KMS-11 (cell line): ENCODE measurements around the gene CAPZB.

Experiments used
- H2AFZ ChIP-seq: fragments of 200-600 bp; sonication (generic); 2 replicates; pipeline ENCODE4 v1.6.1; 2016; ENCODE audit warnings: antibody characterized with exemption, mixed run types, low read depth
- H3K27ac ChIP-seq: fragments of 200-600 bp; sonication (generic); 2 replicates; pipeline ENCODE4 v1.6.1; 2016; ENCODE audit warnings: mild to moderate bottlenecking, mixed run types
- H3K27me3 ChIP-seq: fragments of 200-600 bp; sonication (generic); 2 replicates; pipeline ENCODE4 v1.6.1; 2017; ENCODE audit warnings: mild to moderate bottlenecking, low read depth, mixed run types, moderate library complexity; ENCODE audit not compliant: insufficient read depth
- H3K36me3 ChIP-seq: fragments of 200-600 bp; sonication (generic); 2 replicates; pipeline ENCODE4 v1.6.1; 2017; ENCODE audit warnings: mild to moderate bottlenecking, mixed run types; ENCODE audit not compliant: insufficient read depth
- H3K4me1 ChIP-seq: fragments of 200-600 bp; sonication (generic); 2 replicates; pipeline ENCODE4 v1.6.1; 2016; ENCODE audit warnings: mild to moderate bottlenecking, low read depth, mixed run types; ENCODE audit not compliant: poor library complexity, severe bottlenecking
- H3K4me2 ChIP-seq: fragments of 200-600 bp; sonication (generic); 2 replicates; pipeline ENCODE4 v1.7.0; 2016; ENCODE audit warnings: mild to moderate bottlenecking, mixed run types
- H3K4me3 ChIP-seq: fragments of 200-600 bp; sonication (generic); IDR thresholded peaks from 2 replicates; pipeline ENCODE4 v1.6.1; 2017; ENCODE audit warnings: low read depth, low read length, mixed read lengths; ENCODE audit not compliant: insufficient read depth
- H3K79me2 ChIP-seq: fragments of 200-600 bp; sonication (generic); 2 replicates; pipeline ENCODE4 v1.6.1; 2016; ENCODE audit warnings: low read depth, mixed run types; ENCODE audit not compliant: insufficient read depth
- H3K9ac ChIP-seq: fragments of 200-600 bp; sonication (generic); 2 replicates; pipeline ENCODE4 v1.6.1; 2016; ENCODE audit warnings: mild to moderate bottlenecking, mixed run types
- H4K20me1 ChIP-seq: fragments of 200-600 bp; sonication (generic); 2 replicates; pipeline ENCODE4 v1.6.1; 2016; ENCODE audit warnings: mild to moderate bottlenecking, mixed run types; ENCODE audit not compliant: insufficient read depth
- TF ChIP-seq, protein P1 (sequence below): fragments of 200-600 bp; sonication (generic); conservative IDR thresholded peaks from 2 replicates; pipeline ENCODE4 v1.6.1; 2017; ENCODE audit warnings: low read depth, mild to moderate bottlenecking, antibody characterized with exemption, low read length, moderate library complexity, mixed read lengths

The CAPZB gene

DNA sequence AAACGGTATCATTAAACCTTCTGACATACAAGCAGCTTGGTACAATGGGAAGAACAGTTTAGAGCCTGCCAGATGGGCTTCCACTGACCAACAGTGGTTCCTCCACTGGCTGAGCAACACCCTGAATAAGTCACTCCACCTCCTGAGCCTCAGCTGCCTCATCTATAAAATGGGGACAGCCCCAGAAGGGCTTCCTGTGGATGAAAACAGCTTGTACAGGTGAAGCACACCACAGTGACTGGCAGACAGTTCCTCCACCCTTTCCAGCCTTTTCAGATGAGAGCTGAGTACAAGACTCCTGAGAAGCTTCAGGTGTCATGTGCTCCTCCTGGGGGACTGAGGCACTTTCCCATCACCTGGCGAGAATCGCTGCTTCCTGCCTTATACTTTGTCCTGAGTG lies 2.1 kb downstream of the CAPZB start:
- no peaks in the 10 kb centered on the region for H3K36me3 ChIP-seq
- no peaks in the 10 kb centered on the region for H3K27me3 ChIP-seq
- H4K20me1 ChIP-seq = peaks cover 25% of the 10 kb centered on the region; the same call in 1 of the 2 replicates
- peak overlapping the region; percentile 73 for H3K4me2 ChIP-seq
- peaks cover 69% of the 10 kb centered on the region for H3K79me2 ChIP-seq
- no peak overlapping the region for H3K4me3 ChIP-seq
- H3K4me1 ChIP-seq = peaks cover 56% of the 10 kb centered on the region
- H2AFZ ChIP-seq = no peak overlapping the region
- no peak overlapping the region for H3K9ac ChIP-seq
- no peak overlapping the region for H3K27ac ChIP-seq
- TF ChIP-seq, protein P1, sequence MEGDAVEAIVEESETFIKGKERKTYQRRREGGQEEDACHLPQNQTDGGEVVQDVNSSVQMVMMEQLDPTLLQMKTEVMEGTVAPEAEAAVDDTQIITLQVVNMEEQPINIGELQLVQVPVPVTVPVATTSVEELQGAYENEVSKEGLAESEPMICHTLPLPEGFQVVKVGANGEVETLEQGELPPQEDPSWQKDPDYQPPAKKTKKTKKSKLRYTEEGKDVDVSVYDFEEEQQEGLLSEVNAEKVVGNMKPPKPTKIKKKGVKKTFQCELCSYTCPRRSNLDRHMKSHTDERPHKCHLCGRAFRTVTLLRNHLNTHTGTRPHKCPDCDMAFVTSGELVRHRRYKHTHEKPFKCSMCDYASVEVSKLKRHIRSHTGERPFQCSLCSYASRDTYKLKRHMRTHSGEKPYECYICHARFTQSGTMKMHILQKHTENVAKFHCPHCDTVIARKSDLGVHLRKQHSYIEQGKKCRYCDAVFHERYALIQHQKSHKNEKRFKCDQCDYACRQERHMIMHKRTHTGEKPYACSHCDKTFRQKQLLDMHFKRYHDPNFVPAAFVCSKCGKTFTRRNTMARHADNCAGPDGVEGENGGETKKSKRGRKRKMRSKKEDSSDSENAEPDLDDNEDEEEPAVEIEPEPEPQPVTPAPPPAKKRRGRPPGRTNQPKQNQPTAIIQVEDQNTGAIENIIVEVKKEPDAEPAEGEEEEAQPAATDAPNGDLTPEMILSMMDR = no peak

DNA sequence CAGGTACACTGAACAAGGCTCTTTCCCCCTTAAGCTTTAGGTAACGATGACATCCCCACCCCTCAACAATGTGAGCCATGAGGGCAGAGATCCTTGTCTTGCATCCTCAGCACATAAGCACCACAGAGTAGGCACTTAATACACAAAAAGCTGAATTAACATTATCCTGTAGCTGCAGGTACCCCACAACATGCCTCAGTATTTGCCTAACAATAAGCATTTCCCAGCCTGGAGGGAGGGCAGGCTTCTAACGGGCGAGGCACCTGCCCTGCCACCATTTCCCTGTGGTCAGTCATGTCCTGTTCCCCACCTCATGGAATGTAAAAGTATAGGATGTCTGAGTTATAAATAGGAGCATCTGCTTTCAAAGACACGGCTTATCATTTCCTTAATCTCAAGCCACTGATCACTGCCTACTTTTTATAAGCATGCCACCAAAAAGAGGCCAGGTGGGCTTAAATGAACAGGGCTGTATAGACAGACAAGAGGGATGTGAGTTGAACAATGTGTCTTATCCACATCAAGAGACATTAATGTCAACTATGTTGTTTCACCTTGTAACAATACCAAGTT lies 3.4 kb downstream of the CAPZB start:
- Histone ChIP-seq H2AFZ (no peak overlapping the region), H3K9ac (no peak overlapping the region), H3K4me3 (no peak overlapping the region), H3K4me1 (peaks cover 56% of the 10 kb centered on the region), H3K27me3 (no peaks in the 10 kb centered on the region), H3K4me2 (no peak overlapping the region; the same call in 1 of the 2 replicates), H3K79me2 (peaks cover 83% of the 10 kb centered on the region), H3K27ac (no peak overlapping the region), H3K36me3 (no peaks in the 10 kb centered on the region), H4K20me1 (peaks cover 26% of the 10 kb centered on the region; the same call in 1 of the 2 replicates)
- TF ChIP-seq, protein P1 = no peak

GRCh38 chr1:19480282-19480681 lies 5.1 kb downstream of the CAPZB start:
- Histone ChIP-seq H3K4me1 (peaks cover 53% of the 10 kb centered on the region), H3K36me3 (no peaks in the 10 kb centered on the region)

DNA sequence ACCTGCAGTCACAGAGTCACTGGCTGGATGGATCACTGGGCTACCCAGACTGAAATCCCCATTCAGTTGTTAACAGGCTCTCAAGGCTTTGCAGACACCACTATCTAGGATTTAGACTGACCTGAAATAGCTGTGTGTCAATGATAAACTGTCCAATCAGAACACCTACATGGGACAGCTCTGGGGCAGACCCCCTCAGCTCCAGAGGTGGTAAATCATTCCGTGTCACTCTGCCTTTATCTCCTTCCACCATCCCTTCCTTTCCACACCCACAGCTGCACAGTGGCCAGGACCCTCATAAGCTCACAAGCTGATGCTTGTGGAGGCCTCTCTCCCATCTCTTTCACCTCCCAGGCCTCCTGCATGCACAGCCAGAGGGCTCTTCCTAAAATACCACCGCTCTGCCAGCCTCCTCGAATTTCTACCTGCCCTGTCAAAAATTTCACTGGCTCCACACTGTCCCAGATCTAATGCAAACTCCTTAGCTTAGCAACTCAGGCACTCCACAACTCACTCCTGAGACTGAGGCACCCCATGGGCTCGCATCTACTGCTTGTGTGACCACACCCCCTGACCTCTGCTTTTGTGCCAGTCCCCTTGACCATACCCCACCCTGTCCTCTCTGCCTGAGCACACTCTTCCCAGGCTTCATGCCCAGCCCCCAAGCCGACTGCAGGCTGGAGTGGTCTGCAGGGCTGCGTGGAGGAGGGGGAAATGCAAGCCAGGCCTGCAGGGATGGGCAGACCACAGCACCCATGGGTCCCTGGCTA lies 5.8 kb downstream of the CAPZB start:
- no peak overlapping the region for H3K27ac ChIP-seq
- TF ChIP-seq, protein P1 = no peak
- peaks cover 26% of the 10 kb centered on the region; the same call in 1 of the 2 replicates for H4K20me1 ChIP-seq
- H3K4me2 ChIP-seq = no peak overlapping the region
- H3K27me3 ChIP-seq = no peaks in the 10 kb centered on the region
- peaks cover 99% of the 10 kb centered on the region for H3K79me2 ChIP-seq
- H3K4me1 ChIP-seq = peaks cover 53% of the 10 kb centered on the region
- H3K36me3 ChIP-seq = no peaks in the 10 kb centered on the region
- no peak overlapping the region for H3K4me3 ChIP-seq
- H3K9ac ChIP-seq = no peak overlapping the region
- no peak overlapping the region for H2AFZ ChIP-seq

More at GRCh38 chr1:19480282-19480681, 5.1 kb downstream of the CAPZB start:
- Histone ChIP-seq H3K4me3 (no peak overlapping the region), H2AFZ (no peak overlapping the region), H4K20me1 (peaks cover 26% of the 10 kb centered on the region; the same call in 1 of the 2 replicates), H3K4me2 (no peak overlapping the region), H3K27me3 (no peaks in the 10 kb centered on the region), H3K9ac (no peak overlapping the region), H3K27ac (no peak overlapping the region), H3K79me2 (peaks cover 99% of the 10 kb centered on the region)
- TF ChIP-seq, protein P1 = no peak
